Chondrocyte (in vitro differentiated cells): ENCODE data around the gene ELL. TPM values are rescaled to one million over a fixed set of nuclear protein-coding genes. Genes with fewer than 3 reads are reported as not detected.

ENCODE experiments used
- DNase-seq: peaks from one replicate; pipeline ENCODE4 v3.0.0; 2021; ENCODE audit warnings: mixed read lengths, low spot score
- H3K27ac Mint-ChIP-seq: one replicate; pipeline ENCODE4 v1.8.0; 2021; ENCODE audit warnings: mild to moderate bottlenecking, moderate library complexity, mixed read lengths; ENCODE audit not compliant: unreplicated experiment
- H3K27me3 Mint-ChIP-seq: 2 replicates; pipeline ENCODE4 v1.8.0; 2021; ENCODE audit warnings: low read depth, mixed read lengths
- H3K36me3 Mint-ChIP-seq: 2 replicates; pipeline ENCODE4 v1.8.0; 2021; ENCODE audit warnings: low read depth, mixed read lengths
- H3K4me1 Mint-ChIP-seq: 2 replicates; pipeline ENCODE4 v1.8.0; 2021; ENCODE audit warnings: low read depth, mild to moderate bottlenecking, mixed read lengths
- H3K4me3 Mint-ChIP-seq: one replicate; pipeline ENCODE4 v1.8.0; 2021; ENCODE audit warnings: mild to moderate bottlenecking, moderate library complexity, mixed read lengths; ENCODE audit not compliant: unreplicated experiment
- H3K9me3 Mint-ChIP-seq: 2 replicates; pipeline ENCODE4 v1.8.0; 2021; ENCODE audit warnings: low read depth, mixed read lengths
- CTCF ChIP-seq: fragments of 200-600 bp; sonication (generic); IDR thresholded peaks from 2 replicates; pipeline ENCODE4 v1.5.0; 2021; ENCODE audit warnings: antibody characterized with exemption, mild to moderate bottlenecking, moderate library complexity
- total RNA-seq: library from RNA; stranded (reverse); gene quantifications from 3 replicates; pipeline ENCODE4 v1.2.1, GENCODE V29; 2021

ELL gene
- total RNA-seq, 1 donor from 2014 or later: 14.0 TPM

GRCh38 chr19:18456974-18457373, 64.9 kb downstream of the ELL start:
- Mint-ChIP-seq H3K9me3 (no peaks in the 10 kb centered on the region), H3K4me1 (peaks cover 65% of the 10 kb centered on the region), H3K4me3 (no peak overlapping the region), H3K27ac (peak overlapping the region; percentile 49), H3K36me3 (peaks cover 12% of the 10 kb centered on the region), H3K27me3 (no peaks in the 10 kb centered on the region)
- no peak for DNase-seq
- no peak for TF ChIP-seq CTCF

- Mint-ChIP-seq H3K4me1 (peaks cover 58% of the 10 kb centered on the region), H3K27me3 (no peaks in the 10 kb centered on the region), H3K4me3 (no peak overlapping the region), H3K27ac (peak overlapping the region; percentile 57), H3K36me3 (peaks cover 10% of the 10 kb centered on the region), H3K9me3 (no peaks in the 10 kb centered on the region)
- no peak for DNase-seq
- TF ChIP-seq CTCF: no peak
Measured at GRCh38 chr19:18456279-18456678, 65.6 kb downstream of the ELL start.

- Mint-ChIP-seq H3K27me3 (no peaks in the 10 kb centered on the region), H3K9me3 (no peaks in the 10 kb centered on the region), H3K36me3 (peaks cover 8% of the 10 kb centered on the region), H3K4me3 (no peak overlapping the region), H3K4me1 (peaks cover 42% of the 10 kb centered on the region), H3K27ac (peak overlapping the region; percentile 63)
- no peak for TF ChIP-seq CTCF
- no peak for DNase-seq
Measured at GRCh38 chr19:18453269-18454024, 68.4 kb downstream of the ELL start.

- H3K9me3 Mint-ChIP-seq: no peaks in the 10 kb centered on the region
- no peak for DNase-seq
- H3K36me3 Mint-ChIP-seq: peaks cover 11% of the 10 kb centered on the region
- TF ChIP-seq CTCF: no peak
- H3K27ac Mint-ChIP-seq: peak overlapping the region; percentile 53
- peaks cover 32% of the 10 kb centered on the region for H3K4me1 Mint-ChIP-seq
- H3K4me3 Mint-ChIP-seq: no peak overlapping the region
- no peaks in the 10 kb centered on the region for H3K27me3 Mint-ChIP-seq
Measured at GRCh38 chr19:18452386-18452785, 69.5 kb downstream of the ELL start.

- H3K4me3 Mint-ChIP-seq: no peak overlapping the region
- H3K27ac Mint-ChIP-seq: peak overlapping the region; percentile 61
- peak; percentile 95 for TF ChIP-seq CTCF
- DNase-seq: no peak
- H3K4me1 Mint-ChIP-seq: peaks cover 22% of the 10 kb centered on the region
- H3K9me3 Mint-ChIP-seq: no peaks in the 10 kb centered on the region
- no peaks in the 10 kb centered on the region for H3K27me3 Mint-ChIP-seq
- peaks cover 16% of the 10 kb centered on the region for H3K36me3 Mint-ChIP-seq
Measured at GRCh38 chr19:18450931-18451836, 70.7 kb downstream of the ELL start.
